ENCODE measurements around the gene PNLIPRP1.

DNA sequence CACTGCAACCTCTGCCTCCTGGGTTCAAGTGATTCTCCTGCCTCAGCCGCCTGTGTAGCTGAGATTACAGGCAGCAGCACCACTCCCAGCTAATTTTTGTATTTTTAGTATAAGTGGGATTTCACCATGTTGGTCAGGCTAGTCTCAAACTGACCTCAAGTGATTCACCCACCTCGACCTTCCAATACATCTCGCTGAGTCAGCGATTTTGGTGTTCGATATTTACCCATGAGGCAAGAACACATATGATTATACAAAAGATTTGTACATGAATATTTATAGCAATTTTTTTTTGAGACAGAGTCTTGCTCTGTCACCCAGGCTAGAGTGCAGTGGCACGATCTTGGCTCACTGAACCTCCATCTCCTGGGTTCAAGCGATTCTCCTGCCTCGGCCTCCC lies 25.2 kb upstream of the PNLIPRP1 start:
- TF ChIP-seq, protein P1, sequence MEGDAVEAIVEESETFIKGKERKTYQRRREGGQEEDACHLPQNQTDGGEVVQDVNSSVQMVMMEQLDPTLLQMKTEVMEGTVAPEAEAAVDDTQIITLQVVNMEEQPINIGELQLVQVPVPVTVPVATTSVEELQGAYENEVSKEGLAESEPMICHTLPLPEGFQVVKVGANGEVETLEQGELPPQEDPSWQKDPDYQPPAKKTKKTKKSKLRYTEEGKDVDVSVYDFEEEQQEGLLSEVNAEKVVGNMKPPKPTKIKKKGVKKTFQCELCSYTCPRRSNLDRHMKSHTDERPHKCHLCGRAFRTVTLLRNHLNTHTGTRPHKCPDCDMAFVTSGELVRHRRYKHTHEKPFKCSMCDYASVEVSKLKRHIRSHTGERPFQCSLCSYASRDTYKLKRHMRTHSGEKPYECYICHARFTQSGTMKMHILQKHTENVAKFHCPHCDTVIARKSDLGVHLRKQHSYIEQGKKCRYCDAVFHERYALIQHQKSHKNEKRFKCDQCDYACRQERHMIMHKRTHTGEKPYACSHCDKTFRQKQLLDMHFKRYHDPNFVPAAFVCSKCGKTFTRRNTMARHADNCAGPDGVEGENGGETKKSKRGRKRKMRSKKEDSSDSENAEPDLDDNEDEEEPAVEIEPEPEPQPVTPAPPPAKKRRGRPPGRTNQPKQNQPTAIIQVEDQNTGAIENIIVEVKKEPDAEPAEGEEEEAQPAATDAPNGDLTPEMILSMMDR (conservative IDR thresholded peaks at IDR 0.05; ENCODE audit: low read depth, low read length) = no peak
- no peak for TF ChIP-seq EZH2 (IDR thresholded peaks at IDR 0.05; ENCODE audit: low read length, unreplicated experiment)
- TF ChIP-seq EZH2phosphoT487 (IDR thresholded peaks at IDR 0.05; ENCODE audit: borderline replicate concordance, low read length) = no peak
